WTC11 (cell line): ENCODE data around the gene UBASH3B.

Source experiments
- CBFB ChIP-seq: sonication (generic); formaldehyde crosslinking; IDR thresholded peaks from 2 replicates; pipeline ENCODE4 v1.8.1; 2022; ENCODE audit warnings: mild to moderate bottlenecking, low read depth, missing genetic modification reagents
- GABPB1 ChIP-seq: sonication (generic); formaldehyde crosslinking; IDR thresholded peaks from 2 replicates; pipeline ENCODE4 v1.8.1; 2023; ENCODE audit warnings: mild to moderate bottlenecking, missing genetic modification reagents
- JUN ChIP-seq: sonication (generic); formaldehyde crosslinking; IDR thresholded peaks from 2 replicates; pipeline ENCODE4 v1.8.0; 2023; ENCODE audit warnings: mild to moderate bottlenecking, missing genetic modification reagents
- KAT7 ChIP-seq: sonication (generic); formaldehyde crosslinking; IDR thresholded peaks from 2 replicates; pipeline ENCODE4 v1.8.1; 2023; ENCODE audit warnings: missing genetic modification reagents, mild to moderate bottlenecking, borderline replicate concordance
- RELA ChIP-seq: sonication (generic); formaldehyde crosslinking; IDR thresholded peaks from 2 replicates; pipeline ENCODE4 v1.8.1; 2022; ENCODE audit warnings: missing genetic modification reagents, mild to moderate bottlenecking, borderline replicate concordance
- SP1 ChIP-seq: sonication (generic); formaldehyde crosslinking; conservative IDR thresholded peaks from 2 replicates; pipeline ENCODE4 v1.8.1; 2022; ENCODE audit warnings: missing genetic modification reagents
- TCF7 ChIP-seq: sonication (generic); formaldehyde crosslinking; IDR thresholded peaks from 2 replicates; pipeline ENCODE4 v1.8.0; 2022; ENCODE audit warnings: mild to moderate bottlenecking, low read depth, missing genetic modification reagents, moderate library complexity
- TF ChIP-seq, protein P1 (sequence below): fragments of 200-600 bp; IDR thresholded peaks from 2 replicates; pipeline ENCODE4 v1.8.0; 2022; ENCODE audit warnings: antibody characterized with exemption
- TF ChIP-seq, protein P2 (sequence below): sonication (generic); formaldehyde crosslinking; conservative IDR thresholded peaks from 2 replicates; pipeline ENCODE4 v1.8.1; 2023; ENCODE audit warnings: mild to moderate bottlenecking, low read depth, missing genetic modification reagents, moderate library complexity
- TF ChIP-seq, protein P3 (sequence below): sonication (generic); formaldehyde crosslinking; IDR thresholded peaks from 2 replicates; pipeline ENCODE4 v1.8.1; 2023; ENCODE audit warnings: mild to moderate bottlenecking, missing genetic modification reagents, moderate library complexity
- TF ChIP-seq, protein P4 (sequence below): fragments of 250-450 bp; sonication (Bioruptor Pico); IDR thresholded peaks from 2 replicates; pipeline ENCODE4 v1.8.0; 2021; ENCODE audit warnings: mild to moderate bottlenecking
- TF ChIP-seq, protein P5 (sequence below): sonication (generic); formaldehyde crosslinking; IDR thresholded peaks from 2 replicates; pipeline ENCODE4 v1.8.0; 2023; ENCODE audit warnings: missing genetic modification reagents

DNA sequence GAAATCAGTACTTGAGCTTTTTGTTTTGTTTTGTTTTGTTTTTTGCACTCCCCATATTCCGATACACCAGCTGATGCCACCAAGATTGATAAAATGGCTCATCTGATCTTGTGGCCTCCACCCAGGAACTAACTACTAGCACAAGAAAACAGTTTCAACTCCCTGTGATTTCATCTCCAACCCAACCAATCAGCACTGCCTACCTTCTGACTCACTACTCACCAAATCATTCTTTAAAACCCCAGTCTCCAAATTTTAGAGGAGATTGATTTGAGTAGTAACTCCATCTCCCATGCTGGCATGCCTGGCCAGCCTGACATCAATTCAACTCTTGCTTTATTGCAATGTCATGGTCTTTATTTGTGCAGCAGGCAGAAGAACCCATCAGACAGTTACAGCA, 166.7 kb downstream of the UBASH3B start:
- TF ChIP-seq RELA (CRISPR knock-in tag), result no peak
- no peak for TF ChIP-seq GABPB1 (CRISPR knock-in tag)
- TF ChIP-seq, protein P1, sequence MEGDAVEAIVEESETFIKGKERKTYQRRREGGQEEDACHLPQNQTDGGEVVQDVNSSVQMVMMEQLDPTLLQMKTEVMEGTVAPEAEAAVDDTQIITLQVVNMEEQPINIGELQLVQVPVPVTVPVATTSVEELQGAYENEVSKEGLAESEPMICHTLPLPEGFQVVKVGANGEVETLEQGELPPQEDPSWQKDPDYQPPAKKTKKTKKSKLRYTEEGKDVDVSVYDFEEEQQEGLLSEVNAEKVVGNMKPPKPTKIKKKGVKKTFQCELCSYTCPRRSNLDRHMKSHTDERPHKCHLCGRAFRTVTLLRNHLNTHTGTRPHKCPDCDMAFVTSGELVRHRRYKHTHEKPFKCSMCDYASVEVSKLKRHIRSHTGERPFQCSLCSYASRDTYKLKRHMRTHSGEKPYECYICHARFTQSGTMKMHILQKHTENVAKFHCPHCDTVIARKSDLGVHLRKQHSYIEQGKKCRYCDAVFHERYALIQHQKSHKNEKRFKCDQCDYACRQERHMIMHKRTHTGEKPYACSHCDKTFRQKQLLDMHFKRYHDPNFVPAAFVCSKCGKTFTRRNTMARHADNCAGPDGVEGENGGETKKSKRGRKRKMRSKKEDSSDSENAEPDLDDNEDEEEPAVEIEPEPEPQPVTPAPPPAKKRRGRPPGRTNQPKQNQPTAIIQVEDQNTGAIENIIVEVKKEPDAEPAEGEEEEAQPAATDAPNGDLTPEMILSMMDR, result no peak
- TF ChIP-seq, protein P2, sequence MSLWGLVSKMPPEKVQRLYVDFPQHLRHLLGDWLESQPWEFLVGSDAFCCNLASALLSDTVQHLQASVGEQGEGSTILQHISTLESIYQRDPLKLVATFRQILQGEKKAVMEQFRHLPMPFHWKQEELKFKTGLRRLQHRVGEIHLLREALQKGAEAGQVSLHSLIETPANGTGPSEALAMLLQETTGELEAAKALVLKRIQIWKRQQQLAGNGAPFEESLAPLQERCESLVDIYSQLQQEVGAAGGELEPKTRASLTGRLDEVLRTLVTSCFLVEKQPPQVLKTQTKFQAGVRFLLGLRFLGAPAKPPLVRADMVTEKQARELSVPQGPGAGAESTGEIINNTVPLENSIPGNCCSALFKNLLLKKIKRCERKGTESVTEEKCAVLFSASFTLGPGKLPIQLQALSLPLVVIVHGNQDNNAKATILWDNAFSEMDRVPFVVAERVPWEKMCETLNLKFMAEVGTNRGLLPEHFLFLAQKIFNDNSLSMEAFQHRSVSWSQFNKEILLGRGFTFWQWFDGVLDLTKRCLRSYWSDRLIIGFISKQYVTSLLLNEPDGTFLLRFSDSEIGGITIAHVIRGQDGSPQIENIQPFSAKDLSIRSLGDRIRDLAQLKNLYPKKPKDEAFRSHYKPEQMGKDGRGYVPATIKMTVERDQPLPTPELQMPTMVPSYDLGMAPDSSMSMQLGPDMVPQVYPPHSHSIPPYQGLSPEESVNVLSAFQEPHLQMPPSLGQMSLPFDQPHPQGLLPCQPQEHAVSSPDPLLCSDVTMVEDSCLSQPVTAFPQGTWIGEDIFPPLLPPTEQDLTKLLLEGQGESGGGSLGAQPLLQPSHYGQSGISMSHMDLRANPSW, result no peak
- TF ChIP-seq, protein P3, sequence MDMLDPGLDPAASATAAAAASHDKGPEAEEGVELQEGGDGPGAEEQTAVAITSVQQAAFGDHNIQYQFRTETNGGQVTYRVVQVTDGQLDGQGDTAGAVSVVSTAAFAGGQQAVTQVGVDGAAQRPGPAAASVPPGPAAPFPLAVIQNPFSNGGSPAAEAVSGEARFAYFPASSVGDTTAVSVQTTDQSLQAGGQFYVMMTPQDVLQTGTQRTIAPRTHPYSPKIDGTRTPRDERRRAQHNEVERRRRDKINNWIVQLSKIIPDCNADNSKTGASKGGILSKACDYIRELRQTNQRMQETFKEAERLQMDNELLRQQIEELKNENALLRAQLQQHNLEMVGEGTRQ (CRISPR knock-in tag), result no peak
- TF ChIP-seq SP1 (CRISPR knock-in tag), result no peak
- TF ChIP-seq, protein P4, sequence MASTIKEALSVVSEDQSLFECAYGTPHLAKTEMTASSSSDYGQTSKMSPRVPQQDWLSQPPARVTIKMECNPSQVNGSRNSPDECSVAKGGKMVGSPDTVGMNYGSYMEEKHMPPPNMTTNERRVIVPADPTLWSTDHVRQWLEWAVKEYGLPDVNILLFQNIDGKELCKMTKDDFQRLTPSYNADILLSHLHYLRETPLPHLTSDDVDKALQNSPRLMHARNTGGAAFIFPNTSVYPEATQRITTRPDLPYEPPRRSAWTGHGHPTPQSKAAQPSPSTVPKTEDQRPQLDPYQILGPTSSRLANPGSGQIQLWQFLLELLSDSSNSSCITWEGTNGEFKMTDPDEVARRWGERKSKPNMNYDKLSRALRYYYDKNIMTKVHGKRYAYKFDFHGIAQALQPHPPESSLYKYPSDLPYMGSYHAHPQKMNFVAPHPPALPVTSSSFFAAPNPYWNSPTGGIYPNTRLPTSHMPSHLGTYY (CRISPR knock-in tag), result no peak
- TF ChIP-seq JUN (CRISPR knock-in tag), result no peak
- TF ChIP-seq KAT7, result no peak
- TF ChIP-seq CBFB, result no peak
- TF ChIP-seq, protein P5, sequence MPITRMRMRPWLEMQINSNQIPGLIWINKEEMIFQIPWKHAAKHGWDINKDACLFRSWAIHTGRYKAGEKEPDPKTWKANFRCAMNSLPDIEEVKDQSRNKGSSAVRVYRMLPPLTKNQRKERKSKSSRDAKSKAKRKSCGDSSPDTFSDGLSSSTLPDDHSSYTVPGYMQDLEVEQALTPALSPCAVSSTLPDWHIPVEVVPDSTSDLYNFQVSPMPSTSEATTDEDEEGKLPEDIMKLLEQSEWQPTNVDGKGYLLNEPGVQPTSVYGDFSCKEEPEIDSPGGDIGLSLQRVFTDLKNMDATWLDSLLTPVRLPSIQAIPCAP, result no peak
- TF ChIP-seq TCF7, result no peak
